Activated T-helper 1 cell treated with Interleukin-2 at 50 U/mL for 16 hours (primary cell): ENCODE measurements around the gene GRIK2.
"Not testable (repeated sequence)": the region's sequence is repeated elsewhere in the genome, so short reads cannot be mapped to it uniquely, and the experiment has no call there.

ENCODE experiments used
- DNase-seq: peaks from one replicate; pipeline ENCODE4 v3.0.0-alpha.2; 2020; ENCODE audit warnings: low read depth

Gene GRIK2

DNA sequence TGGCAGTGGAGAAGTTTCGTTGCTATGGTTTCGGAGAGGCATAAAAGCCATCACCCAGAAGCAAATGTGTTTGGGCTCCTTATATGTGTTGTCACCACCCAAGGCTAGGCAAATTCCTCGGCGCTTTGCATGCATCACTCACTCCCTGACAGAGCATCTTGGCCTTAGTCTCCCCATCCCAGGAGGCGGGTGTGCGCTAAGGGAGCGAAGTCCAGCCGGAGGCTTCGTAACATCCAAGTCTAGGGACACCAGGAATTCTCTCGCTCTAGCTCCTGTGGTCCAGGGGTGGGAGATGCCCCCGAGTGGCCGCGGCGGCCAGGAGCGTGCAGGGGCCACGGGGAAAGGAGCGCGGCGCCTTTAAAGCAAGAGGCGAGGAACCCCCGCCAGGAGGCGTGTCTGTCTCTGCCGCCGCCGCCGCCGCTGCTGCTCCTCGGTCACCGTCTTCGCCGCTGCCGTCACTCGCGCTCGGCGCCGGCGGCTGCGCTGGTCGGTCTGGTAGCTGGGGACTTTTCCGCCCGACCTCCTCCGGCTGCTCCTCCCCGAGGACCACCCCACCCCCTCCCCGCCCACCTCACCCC, at the start of gene GRIK2:
Gene GRIK2 (plus strand): TSS at position 458 of the 578 bp plus-strand sequence.
- no peak for DNase-seq

DNA sequence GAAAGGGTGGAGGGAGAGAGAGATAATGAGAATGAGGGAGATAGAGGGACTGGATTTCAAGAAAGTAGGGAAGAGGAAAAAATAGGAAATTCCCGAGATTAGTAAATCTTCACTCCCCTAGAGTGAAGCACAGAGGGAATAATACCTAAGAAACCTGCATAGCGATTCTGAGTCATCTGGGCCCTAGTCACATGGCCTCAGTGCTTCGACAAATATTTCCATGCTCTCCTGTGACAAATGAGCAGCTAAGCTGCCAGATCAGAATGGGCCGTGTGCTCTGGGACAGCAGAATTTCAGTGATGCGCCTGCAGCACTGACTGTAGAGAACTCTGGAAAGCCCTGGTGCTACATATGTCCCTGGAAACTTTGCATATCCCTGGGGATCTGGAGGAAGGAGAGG, 48.6 kb upstream of the GRIK2 start:
- no peak for DNase-seq

DNA sequence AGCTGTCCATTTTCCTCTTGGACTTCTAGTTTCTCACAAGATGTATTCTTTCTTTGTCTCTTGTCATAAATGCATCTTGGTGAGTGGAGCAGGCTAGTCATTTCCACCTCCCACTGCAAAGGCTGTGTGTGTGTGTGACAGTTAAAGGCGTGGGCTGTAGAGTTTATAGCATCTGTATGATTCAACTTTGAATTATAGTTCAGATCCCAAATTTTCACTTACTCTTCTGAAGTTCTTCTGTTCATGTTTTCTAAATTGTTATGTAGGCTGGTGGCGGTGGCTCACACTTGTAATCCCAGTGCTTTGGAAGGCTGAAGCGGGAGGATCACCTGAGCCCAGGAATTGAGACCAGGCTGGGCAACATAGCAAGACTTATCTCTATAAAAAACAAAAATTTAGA, 44.7 kb upstream of the GRIK2 start:
- DNase-seq, result no peak

DNA sequence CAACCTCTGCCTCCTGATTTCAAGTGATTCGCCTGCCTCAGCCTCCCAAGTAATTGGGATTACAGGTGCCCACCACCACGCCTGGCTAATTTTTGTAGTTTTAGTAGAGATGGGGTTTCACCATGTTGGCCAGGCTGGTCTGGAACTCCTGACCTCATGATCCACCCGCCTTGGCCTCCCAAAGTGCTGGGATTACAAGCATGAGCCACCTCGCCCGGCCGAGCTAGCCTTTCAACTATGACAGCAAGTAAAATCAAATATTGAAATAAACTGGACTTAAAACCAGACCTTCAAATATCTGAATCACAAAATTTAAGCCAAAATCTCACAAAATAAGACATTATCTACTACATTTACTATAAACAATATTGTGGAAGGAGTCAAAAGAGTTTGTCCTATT, 42.9 kb upstream of the GRIK2 start:
- DNase-seq, result not testable (repeated sequence)

DNA sequence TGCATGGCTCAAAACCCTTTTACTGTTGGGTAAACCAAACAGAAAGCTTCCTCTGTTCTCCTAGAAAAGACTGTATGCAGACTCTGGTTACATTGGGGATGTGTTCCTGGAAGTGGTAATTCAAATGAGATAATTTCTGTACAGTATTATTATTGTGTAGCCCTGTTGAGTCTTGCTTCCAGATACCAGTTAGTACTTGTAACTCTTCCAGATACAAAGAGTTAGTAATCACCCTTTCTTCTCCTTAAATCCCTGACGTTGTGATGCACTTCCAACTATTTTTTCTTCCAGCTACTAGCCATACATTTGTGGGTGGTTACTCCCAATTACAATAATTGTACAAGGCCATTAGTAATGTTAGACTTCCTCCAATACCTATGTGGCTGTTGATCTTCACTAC, 42.3 kb upstream of the GRIK2 start:
- DNase-seq, result no peak

DNA sequence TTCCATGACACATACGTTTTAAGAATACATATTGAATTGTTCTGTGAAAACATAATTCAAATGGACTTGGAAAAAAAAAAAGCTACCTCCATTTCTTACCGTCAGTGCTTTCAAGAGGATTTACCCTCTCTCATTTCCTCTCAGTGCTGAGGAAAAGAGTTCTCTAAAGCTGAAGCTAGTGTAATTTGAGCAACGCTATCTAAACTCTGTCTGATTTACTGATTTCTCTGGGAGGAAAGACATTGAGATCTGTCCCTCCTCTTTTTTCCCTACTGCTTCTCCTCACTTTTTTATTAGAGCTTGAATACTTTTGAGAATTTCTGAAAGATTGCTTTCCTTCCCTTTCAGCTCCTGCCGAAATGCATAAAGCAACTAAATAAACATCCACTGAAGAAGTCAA, 41.2 kb upstream of the GRIK2 start:
- no peak for DNase-seq

DNA sequence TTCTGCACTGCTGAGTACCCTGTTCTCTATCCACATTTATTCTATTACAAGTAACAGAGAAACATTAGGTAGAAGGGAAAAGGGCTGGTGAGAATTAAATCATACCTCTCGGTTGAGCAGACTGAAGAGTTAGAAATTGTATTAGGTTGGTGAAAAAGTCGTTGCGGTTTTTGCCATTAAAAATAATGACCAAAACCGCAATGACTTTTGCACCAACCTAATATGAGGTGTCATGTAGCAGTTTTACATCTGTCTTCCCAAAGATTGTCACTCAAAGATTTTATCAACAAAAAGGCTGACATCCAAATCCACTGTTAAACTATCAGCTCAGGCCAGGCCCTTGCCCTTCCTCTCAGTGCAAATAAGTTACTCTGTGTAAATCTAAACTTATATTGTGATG, 28.3 kb upstream of the GRIK2 start:
- DNase-seq, result no peak

DNA sequence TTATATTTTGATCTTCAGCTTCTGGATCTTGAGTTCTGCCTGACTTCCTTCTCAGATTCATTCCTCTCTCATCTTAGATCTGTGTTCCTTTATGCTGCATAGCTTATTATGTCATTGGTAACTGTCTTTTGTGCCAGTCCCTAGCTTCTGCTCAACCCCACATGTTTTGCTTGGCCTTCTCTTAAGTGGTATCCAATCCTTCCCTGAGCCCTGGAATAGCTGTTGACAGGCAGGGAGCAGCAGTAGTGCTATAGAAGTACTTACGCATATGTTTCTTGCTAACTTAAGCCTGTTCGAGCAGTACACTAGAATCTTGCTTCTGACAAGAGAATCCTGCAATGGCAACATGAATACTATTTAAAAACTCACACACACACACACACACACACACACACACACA, 13.6 kb upstream of the GRIK2 start:
- no peak for DNase-seq

DNA sequence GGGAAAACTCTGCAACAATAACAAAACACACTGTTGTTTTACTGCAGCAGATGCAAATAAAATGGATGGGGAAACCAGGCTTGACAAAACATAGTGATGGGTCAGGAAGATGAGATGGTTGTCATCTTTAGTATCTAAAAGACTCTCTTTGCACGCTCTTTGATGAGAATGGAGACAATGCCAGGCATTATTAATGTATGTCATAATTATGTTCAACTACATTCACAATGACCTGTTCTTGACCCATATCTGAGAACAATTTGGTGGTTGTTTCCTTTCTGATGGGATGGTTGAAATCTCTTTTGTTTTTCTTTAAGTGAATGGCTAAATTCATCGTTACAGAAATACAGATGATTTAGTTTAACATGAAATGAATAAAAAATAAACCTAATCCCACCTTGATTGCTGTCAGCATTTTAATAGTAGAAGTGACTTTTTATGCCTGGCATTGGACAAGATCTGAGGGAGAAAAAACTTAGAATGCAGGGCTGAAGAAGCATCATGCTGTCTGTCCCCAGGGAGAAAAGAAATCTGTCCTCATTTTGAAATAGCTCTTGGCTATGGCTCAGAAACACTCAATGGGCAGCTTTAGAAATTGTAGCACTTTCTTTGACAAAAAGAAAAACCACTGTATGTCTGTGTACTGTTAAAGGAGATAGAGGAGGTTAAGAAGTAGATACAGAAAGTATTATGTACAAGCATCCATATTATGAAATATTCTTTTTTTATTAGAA, 12.4 kb upstream of the GRIK2 start:
- no peak for DNase-seq

DNA sequence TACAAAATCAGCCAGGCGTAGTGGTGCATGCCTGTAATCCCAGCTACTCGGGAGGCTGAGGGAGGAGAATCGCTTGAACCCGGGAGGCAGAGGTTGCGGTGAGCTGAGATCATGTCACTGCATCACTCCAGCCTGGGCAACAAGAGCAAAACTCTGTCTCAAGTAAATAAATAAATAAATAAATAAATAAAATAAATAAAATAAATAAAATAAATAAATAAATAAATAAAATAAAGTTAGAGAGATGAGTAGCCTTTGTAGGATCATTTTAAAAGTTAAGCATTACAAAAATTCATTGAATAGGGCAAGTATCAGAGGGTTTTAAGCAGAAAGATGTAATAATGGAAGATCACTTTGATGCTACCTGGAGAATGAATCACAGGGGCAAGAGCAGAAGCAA, 9.8 kb upstream of the GRIK2 start:
- not testable (repeated sequence) for DNase-seq

DNA sequence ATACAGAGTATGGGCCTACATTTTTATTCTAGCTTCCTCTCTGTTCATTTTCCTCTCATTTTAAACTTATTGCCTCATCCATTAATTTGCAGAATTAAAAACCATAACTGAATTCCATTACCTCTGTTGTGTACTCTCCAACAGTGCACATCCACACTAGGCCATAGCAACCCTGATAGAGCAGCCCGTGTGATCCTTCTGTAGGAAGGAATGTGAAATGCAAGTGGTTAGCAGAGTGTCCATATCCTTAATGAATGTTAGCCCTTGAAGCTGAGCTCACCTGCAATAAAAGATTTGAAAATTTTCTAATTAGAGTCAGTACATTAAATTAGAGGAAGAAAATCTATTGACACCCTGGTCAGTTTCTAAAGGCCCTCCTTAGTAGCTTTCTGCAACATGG, 6.5 kb upstream of the GRIK2 start:
- no peak for DNase-seq

DNA sequence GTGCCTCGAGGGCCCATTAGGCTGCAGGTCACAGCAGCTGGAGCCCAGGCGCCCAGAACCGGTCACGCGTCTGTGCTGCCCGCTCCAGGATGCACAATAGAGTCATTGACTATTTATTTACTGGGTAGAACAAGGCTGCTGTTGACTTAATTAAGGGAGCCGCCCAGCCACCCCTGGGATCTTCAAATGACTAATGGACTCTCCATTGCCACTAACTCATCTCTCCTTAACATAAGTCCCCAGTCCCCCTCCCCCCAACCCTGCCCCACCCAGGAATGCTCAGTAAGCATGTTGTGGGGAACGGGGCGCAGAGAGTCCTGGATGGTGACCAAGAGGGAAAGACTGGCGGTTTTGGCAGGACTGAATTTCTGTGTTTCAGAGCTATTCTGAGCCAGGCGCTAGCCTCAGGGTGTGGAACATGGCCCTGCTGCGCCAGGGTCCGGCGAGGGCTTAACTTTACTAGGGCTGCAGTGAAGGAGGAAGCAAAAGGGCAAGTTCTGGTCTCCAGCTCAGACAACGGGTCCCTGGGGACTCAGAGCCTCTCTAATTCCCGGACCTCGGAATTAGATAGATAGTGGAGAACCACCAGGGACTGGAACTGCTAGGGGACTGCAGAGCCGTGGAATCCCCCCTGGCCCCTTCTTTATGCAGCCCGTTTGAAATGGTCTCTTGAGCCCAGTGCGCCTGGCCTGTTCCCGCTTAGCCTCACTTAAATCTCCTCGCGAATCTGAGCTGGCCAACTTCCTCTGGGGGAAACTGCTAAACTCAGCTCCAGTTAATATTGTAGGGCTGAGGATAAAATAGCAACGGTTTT, 1.5 kb upstream of the GRIK2 start:
- no peak for DNase-seq

DNA sequence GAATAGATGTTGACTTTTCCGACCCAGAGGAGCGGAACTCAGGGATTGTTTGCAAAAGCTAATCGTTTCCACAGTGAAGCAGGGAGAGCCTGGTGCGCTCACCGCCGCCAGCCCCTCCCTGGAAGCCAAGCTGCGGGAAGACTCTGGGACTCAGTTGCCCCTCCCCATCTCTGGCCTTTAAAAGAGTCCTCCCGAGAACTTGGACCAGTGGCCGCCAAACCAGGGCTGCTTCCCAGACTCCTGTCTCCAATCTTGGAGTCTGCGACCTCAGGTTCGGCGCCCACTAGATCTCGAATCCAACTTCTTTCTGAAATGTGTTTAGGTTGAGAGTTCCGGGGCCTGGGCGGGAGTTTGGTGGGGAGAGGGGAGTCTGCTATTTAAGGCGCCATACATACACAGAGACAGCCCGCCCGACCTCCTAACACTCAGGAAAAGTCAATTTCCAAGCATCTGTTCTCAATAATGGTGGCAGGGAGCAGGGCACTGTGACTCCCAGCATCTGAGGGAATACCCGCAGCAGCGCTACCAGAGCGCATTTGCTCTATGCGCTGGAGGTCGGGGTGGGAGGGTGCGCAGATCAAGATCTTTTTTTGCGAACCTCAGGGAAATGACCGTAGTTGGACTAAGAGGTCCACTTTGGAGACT, 800 bp upstream of the GRIK2 start:
- no peak for DNase-seq

DNA sequence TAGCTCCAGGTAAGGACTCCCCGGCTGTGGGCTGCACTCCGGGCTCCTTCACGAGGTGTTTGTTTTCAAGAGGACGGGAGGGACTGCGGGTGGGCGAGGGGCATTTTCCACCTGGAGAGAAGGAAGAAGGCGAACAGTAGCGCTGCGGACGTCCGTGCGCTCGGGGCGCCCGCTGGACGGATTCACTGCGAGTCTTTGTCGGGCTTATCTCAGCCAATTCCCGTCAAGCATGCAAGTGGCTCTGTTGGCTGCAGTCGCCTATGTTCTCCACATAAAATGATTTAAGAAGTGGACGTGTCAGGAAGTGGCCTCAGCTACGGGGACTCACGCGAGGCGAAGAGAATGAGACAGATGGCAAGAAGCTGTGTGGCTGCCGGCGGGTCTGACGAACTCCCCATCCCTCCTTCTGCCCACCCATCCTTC, 332 bp downstream of the GRIK2 start:
- DNase-seq, result no peak

DNA sequence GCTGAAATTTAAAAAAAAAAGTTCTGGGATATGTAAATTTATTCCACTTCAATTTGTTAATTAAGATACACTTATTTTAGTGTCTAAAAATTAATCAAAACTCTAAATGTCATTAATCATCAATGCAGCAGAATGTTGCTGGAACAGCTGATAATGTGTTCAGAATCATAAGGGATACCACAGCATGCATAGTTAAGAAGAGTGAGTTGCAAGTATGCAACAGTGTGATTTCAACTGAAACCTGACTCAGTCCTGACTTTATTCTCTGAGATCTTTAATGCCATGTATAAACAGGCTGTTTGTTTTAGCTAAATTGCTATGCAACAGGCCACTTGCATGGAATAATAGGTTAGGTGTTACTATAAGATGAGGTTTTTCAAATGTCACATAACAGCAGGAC, 1.4 kb downstream of the GRIK2 start:
- DNase-seq, result no peak

DNA sequence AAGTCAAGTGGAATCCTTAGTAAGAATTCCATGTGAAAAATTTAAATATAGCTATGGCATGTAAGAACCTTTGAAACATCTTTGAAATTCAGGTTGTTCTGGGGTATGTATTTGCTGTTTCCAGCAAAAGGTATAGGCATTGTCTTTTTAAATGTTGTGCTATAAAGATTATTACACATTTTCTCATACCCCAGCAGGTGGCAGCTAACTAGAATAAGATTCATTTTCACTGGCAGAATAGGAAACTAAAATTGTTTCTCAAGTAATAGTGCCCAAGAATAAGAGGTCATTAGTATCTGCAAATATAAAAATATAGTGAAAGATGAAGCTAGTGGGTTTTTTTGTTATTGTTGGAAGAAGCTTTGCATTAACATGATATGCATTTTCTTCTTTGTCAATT, 1.8 kb downstream of the GRIK2 start:
- no peak for DNase-seq

DNA sequence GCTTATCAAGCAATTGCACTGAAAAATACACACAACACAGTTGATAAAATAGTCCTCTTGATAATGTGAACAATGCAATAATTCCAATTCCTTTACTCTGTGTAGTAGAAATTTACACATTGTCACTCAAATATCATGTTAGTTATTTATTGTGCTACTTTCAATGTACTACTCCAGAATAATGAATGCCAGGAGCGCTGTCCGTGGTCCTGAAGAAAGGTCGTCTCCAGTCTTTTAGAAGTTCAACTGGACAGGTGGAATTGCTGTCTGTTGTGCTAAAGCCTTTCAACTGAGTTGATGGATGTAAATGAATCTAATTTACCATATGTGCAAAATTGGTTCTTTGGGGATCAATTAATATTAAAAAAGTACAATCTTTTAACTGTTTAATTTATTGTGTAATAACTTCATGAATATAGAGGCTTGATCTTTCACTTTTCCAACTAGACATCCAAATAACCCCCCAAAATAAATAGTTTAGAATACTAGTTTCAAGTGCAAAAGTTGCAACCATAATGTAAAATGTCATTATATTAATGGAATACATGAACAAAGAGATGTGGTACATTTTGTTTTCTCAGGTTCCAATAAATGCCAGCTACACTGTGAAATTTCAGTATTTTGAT, 3.2 kb downstream of the GRIK2 start:
- DNase-seq, result no peak

DNA sequence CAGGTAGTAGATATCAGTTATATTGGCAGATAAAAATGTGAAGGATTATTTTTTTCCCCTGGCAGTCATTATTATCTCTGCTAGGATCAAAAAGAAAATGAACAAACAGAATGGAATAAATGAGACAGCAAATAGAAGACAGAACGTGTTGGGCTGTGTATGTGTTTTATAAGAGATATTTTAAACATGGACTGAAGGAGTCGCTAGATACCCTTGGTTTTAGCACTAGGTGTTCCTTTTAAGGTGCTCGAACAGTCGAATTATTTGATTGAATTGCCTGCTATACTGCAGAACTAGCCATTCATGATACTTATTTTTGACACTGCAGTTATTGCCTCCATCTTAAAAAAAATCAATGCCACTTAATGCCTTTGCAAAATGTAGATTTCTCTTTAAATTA, 3.7 kb downstream of the GRIK2 start:
- DNase-seq, result no peak

DNA sequence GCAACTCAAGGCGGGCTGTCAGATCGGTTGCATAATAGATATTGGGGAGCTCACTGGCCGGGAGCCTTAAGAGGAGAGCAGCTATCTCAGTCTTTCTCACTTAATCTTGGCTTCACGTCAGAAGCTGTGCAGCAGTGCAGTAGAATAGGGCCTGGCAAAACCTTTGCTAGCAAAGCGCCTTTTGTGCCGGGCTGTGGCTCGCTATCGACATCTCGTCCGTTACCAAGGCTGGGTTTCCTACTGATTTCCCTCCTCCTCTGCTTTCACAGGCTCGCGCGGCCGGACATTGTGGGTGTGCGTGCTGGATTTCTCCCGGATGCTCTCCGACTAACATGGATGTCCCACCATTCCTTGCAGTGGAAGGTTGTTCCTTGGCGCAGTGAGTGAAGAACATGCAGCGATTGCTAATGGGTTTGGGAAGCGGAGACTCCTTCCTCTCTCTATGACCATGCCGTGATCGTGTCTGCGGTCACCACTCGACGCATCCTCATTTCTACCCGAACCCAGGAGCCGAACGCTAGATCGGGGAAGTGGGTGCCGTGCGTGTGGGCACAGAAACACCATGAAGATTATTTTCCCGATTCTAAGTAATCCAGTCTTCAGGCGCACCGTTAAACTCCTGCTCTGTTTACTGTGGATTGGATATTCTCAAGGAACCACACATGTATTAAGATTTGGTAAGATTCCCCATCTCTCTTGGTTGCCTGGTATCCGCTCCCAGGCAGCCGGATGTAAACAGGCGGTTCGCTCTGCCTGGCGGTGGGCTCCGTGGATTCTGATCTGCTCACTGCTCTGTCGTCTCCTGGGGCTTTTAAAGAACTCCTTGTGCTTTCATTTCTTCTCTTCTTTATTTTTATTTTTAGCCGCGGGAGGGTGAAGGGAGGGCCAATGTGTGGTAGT, 5.5 kb downstream of the GRIK2 start:
- DNase-seq, result no peak

DNA sequence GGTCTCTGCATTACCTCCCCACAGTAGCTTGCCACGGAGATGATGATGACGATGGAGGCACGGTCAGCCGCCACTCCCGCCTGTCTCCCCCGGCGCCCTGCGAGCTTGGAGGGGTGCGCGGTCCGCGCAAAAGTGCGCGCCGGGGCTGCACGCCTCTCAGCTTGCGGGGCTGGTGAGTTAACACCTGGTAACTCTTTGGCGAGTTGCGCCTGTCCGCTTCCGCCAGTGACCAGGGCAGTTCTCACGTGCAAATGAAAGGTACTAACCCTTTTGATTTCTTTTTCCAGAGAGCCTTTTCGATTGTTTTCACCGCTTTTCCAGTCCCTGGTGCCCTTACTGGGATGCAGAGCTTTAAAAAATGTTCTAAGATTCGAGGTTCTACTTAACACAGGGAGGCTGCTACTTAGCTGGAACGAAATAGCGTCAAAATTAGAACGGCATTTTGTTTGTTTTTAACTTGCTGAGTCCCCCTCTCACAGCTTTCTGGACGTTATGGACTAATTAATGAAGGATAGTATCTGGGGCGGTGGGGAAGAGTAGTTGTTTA, 6.2 kb downstream of the GRIK2 start:
- no peak for DNase-seq
